ENCODE data around the gene GTF2A2. TPM values are rescaled to one million over a fixed set of nuclear protein-coding genes. Genes with fewer than 3 reads are reported as not detected.
"Not testable (repeated sequence)": the region's sequence is repeated elsewhere in the genome, so short reads cannot be mapped to it uniquely, and the experiment has no call there.

Gene GTF2A2
- total RNA-seq, 2 experiments from 2014 or later = 123 to 127 TPM

DNA sequence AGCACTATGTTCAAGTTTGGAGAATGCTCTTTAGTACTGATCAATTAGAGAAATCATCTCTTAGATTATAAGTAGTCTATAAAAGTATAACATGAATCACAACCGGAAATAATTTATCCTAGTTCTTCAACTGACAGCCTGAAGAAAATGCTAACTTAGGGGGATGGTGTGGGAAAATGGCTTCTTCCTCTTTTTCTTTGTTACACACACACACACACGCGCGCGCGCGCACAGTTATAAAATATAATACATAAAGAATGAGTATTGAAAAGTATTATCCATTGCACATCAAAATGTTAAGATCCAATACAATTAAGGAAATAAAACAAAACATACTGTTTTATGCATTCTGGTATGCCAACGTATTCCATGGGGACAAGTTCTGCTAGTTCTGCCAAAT, 11.2 kb upstream of the GTF2A2 start:
- ATAC-seq (no peak), DNase-seq (no peak)
- no peak overlapping the region for H3K27ac Mint-ChIP-seq
- no peak overlapping the region for H3K4me3 Mint-ChIP-seq
- H3K27me3 Mint-ChIP-seq (ENCODE audit: low read depth) = no peaks in the 10 kb centered on the region
- H3K9me3 Mint-ChIP-seq (ENCODE audit: insufficient read depth) = no peaks in the 10 kb centered on the region
- peaks cover 50% of the 10 kb centered on the region for H3K36me3 Mint-ChIP-seq (ENCODE audit: low read depth)
- H3K4me1 Mint-ChIP-seq (ENCODE audit: low read depth) = peaks cover 8% of the 10 kb centered on the region
- POLR2A ChIA-PET = no interaction called here
- CTCF ChIA-PET = no interaction called here

DNA sequence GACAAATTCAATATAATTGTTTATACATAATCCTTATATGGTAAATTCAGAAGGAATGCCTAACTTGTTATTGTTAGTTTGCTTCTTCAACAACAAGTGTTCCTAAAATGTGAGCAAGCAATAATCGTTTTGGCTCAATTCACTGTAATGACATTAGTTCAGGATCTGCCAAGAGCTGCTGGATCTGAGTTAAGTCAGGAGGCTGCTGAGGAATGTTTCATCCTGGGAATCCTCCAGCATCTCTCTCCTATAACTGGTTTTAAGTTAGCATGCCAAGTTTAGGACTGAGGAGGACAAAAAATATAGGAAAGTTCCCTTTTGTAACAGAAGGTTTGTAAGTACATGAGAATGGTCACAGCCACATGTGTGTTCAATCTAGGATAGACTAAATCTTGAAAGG, 4.9 kb upstream of the GTF2A2 start:
- DNase-seq (no peak), ATAC-seq (no peak)
- H3K4me3 Mint-ChIP-seq = no peak overlapping the region
- peaks cover 6% of the 10 kb centered on the region for H3K4me1 Mint-ChIP-seq (ENCODE audit: low read depth)
- CTCF ChIA-PET = interaction anchor here (0.9 to 1.4 kb wide), 2 partner anchors 133 to 134 kb away, joined by 3 to 4 read pairs; no protein-coding TSS in a partner anchor
- peaks cover 43% of the 10 kb centered on the region for H3K36me3 Mint-ChIP-seq (ENCODE audit: low read depth)
- H3K27me3 Mint-ChIP-seq (ENCODE audit: low read depth) = no peaks in the 10 kb centered on the region
- no peak overlapping the region for H3K27ac Mint-ChIP-seq
- H3K9me3 Mint-ChIP-seq (ENCODE audit: insufficient read depth) = no peaks in the 10 kb centered on the region
- POLR2A ChIA-PET = interaction anchor here (1.3 kb wide), 1 partner anchor 27 kb away, joined by 6 read pairs; the partner anchor contains the start of gene BNIP2

DNA sequence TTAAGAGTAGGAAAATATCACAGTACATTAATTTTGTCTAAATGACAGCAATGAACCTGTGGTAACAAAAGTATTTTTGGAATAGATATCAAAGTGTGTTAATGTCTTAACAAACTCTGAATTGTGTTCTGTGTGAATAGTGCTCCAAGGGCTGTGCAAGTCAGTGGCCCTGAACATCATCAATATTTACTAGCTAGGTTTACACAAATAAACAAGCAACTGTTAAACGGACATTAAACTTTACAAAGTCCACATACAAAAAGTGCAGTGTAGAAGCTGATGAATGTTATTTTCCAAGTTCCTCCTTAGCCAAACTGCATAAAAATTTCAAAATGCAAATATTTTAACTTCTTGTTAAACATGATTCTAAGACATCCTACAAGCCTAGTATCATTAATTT, 2.1 kb upstream of the GTF2A2 start:
- no peaks in the 10 kb centered on the region for H3K27me3 Mint-ChIP-seq (ENCODE audit: low read depth)
- peaks cover 6% of the 10 kb centered on the region for H3K4me1 Mint-ChIP-seq (ENCODE audit: low read depth)
- no peak overlapping the region for H3K27ac Mint-ChIP-seq
- ATAC-seq = no peak
- ChIA-PET CTCF (no interaction called here), POLR2A (no interaction called here)
- no peaks in the 10 kb centered on the region for H3K9me3 Mint-ChIP-seq (ENCODE audit: insufficient read depth)
- H3K36me3 Mint-ChIP-seq (ENCODE audit: low read depth) = peaks cover 43% of the 10 kb centered on the region
- H3K4me3 Mint-ChIP-seq = no peak overlapping the region
- no peak for DNase-seq

DNA sequence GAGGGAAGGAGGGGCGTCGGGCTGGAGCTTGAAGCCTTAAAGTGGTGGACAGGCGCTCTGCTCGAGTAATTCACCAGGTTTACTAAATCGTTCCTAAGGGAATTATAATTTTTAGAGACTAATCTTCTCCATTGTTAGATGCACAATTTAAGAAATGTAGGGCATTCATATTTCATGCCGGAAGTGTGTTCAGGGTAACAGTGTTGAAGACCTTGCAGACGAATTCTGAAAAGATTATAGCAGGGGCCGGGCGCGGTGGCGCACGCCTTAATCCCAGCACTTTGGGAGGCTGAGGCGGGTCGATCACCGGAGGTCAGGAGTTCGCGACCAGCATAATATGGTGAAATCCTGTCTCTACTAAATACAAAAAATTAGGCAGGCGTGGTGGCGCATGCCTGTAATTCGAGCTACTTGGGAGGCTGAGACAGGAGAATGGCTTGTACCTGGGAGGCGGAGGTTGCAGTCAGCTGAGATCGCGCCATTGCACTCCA, 365 bp upstream of the GTF2A2 start:
- ChIA-PET POLR2A (interaction anchor here (0.6 to 2.5 kb wide), 7 partner anchors 9 to 1845 kb away, joined by 3 to 33 read pairs (median 3); partner anchors contain the start of gene BNIP2), CTCF (interaction anchor here (1.3 to 1.6 kb wide), 4 partner anchors 13 to 125 kb away, joined by 4 to 9 read pairs (median 4); partner anchors contain the start of gene BNIP2)
- ATAC-seq (peak; percentile 17), DNase-seq (no peak)
- Mint-ChIP-seq H3K27me3 (ENCODE audit: low read depth) (no peaks in the 10 kb centered on the region), H3K27ac (peak overlapping the region; percentile 85), H3K36me3 (ENCODE audit: low read depth) (peaks cover 36% of the 10 kb centered on the region), H3K9me3 (ENCODE audit: insufficient read depth) (no peaks in the 10 kb centered on the region), H3K4me1 (ENCODE audit: low read depth) (peaks cover 9% of the 10 kb centered on the region), H3K4me3 (no peak overlapping the region)

DNA sequence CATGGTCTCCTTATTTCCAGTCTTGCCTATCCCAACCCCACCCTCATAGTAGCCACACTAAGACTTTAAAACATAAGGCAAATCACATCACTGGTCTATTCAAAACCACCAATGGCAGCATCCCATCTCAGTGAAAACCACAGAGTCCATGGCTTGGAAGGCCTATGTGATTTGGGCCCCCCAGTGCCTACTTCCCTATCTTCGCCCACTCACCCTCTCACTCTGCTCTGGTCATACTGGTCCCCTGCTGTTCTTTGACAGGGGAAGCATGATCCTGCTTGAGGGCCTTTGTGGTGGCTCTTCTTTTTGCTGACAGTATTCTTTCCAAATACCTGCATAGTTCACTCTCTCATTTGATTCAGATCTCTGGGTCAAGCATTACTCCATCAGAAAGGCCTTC, 3.3 kb downstream of the GTF2A2 start:
- Mint-ChIP-seq H3K4me3 (no peak overlapping the region), H3K36me3 (ENCODE audit: low read depth) (peaks cover 31% of the 10 kb centered on the region), H3K27ac (no peak overlapping the region), H3K9me3 (ENCODE audit: insufficient read depth) (no peaks in the 10 kb centered on the region), H3K27me3 (ENCODE audit: low read depth) (no peaks in the 10 kb centered on the region), H3K4me1 (ENCODE audit: low read depth) (peaks cover 9% of the 10 kb centered on the region)
- ATAC-seq (no peak), DNase-seq (no peak)
- CTCF ChIA-PET = interaction anchor here (1.5 kb wide), 1 partner anchor 17 kb away, joined by 3 read pairs; no protein-coding TSS in a partner anchor
- POLR2A ChIA-PET = interaction anchor here (1.0 to 1.4 kb wide), 2 partner anchors 10 to 33 kb away, joined by 3 to 4 read pairs; no protein-coding TSS in a partner anchor

DNA sequence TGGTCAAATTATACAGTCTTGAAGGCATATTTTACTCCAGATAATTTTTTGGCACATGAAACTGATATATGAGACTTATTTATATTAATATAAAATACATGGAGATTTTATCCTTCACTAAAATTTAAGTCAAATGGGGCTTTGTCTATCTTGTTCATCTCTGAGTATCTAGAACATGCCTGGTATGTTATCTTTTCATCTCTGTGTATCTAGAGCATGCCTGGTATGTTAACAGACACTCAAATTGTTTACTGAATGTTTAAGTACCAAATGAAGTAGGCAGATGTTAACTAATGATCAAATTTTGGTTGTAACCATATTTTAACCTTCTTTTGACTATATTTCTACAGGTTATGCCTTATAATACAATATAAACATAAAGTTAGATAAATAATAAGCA, 7.7 kb downstream of the GTF2A2 start:
- Mint-ChIP-seq H3K36me3 (ENCODE audit: low read depth) (peaks cover 32% of the 10 kb centered on the region), H3K27ac (no peak overlapping the region), H3K9me3 (ENCODE audit: insufficient read depth) (no peaks in the 10 kb centered on the region), H3K27me3 (ENCODE audit: low read depth) (no peaks in the 10 kb centered on the region), H3K4me1 (ENCODE audit: low read depth) (peaks cover 2% of the 10 kb centered on the region), H3K4me3 (no peak overlapping the region)
- ATAC-seq (no peak), DNase-seq (no peak)
- ChIA-PET POLR2A (interaction anchor here (1.4 kb wide), 1 partner anchor 8 kb away, joined by 3 read pairs; the partner anchor contains the start of gene GTF2A2), CTCF (no interaction called here)

DNA sequence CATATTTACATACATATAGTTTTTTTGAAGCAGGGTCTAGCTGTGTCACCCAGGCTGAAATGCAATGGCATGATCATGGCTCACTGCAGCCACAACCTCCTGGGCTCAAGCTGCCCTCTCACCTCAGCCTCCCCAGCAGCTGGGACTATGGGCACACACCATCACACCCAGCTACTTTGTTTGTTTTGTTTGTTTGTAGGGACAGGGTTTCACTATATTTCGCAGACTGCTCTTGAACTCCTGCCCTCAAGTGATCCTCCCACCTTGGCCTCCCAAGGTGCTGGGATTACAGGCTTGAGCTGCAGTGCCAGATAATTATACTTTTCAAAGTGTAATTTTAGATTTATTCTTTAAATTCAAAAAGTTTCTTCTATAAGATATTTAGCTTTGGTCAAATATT, 10.2 kb downstream of the GTF2A2 start:
- Mint-ChIP-seq H3K27ac (no peak overlapping the region), H3K4me1 (ENCODE audit: low read depth) (no peaks in the 10 kb centered on the region), H3K36me3 (ENCODE audit: low read depth) (peaks cover 38% of the 10 kb centered on the region), H3K4me3 (no peak overlapping the region), H3K27me3 (ENCODE audit: low read depth) (no peaks in the 10 kb centered on the region), H3K9me3 (ENCODE audit: insufficient read depth) (no peaks in the 10 kb centered on the region)
- CTCF ChIA-PET = interaction anchor here (0.9 kb wide), 1 partner anchor 17 kb away, joined by 3 read pairs; no protein-coding TSS in a partner anchor
- no peak for ATAC-seq
- POLR2A ChIA-PET = interaction anchor here (1.3 kb wide), 1 partner anchor 11 kb away, joined by 5 read pairs; the partner anchor contains the start of gene GTF2A2
- no peak for DNase-seq

DNA sequence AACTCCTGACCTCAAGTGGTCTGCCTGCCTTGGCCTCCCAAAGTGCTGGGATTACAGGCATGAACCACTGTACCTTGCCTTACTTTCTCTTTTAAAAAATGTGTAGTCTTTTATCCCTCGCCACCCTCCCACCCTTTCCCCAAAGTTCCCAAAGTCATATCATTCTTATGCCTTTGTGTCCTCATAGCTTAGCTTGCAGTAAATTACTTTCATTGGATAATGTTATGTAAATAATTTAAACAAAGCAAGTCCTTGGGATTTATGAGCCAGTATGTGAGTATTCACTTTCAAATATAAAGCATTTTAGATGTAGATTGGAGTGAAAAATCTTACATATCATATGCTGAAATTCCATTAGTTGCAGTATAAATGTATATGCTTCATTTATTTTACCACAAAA, 11.0 kb downstream of the GTF2A2 start:
- POLR2A ChIA-PET = interaction anchor here (1.3 kb wide), 1 partner anchor 11 kb away, joined by 5 read pairs; the partner anchor contains the start of gene GTF2A2
- DNase-seq = no peak
- no peak for ATAC-seq
- no peak overlapping the region for H3K4me3 Mint-ChIP-seq
- no peaks in the 10 kb centered on the region for H3K27me3 Mint-ChIP-seq (ENCODE audit: low read depth)
- no peaks in the 10 kb centered on the region for H3K4me1 Mint-ChIP-seq (ENCODE audit: low read depth)
- H3K27ac Mint-ChIP-seq = no peak overlapping the region
- CTCF ChIA-PET = interaction anchor here (0.9 to 1.9 kb wide), 3 partner anchors 16 to 117 kb away, joined by 3 to 4 read pairs (median 3); no protein-coding TSS in a partner anchor
- no peaks in the 10 kb centered on the region for H3K9me3 Mint-ChIP-seq (ENCODE audit: insufficient read depth)
- peaks cover 37% of the 10 kb centered on the region for H3K36me3 Mint-ChIP-seq (ENCODE audit: low read depth)

DNA sequence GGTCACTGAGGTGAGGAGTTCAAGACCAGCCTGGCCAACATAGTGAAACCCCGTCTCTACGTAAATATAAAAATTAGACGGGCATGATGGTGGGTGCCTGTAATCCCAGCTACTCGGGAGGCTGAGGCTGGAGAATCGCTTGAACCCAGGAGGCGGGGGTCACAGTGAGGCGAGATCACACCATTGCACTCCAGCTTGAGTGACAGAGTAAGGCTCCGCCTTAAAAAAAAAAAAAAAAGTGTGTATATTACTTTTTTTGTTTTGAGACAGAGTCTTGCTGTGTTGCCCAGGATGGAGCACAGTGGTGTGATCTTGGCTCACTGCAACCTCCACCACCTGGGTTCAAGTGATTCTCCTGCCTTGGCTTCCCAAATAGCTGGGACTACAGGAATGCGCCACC, 11.5 kb downstream of the GTF2A2 start:
- ATAC-seq; H3K4me1 Mint-ChIP-seq (ENCODE audit: low read depth); H3K27ac Mint-ChIP-seq; H3K9me3 Mint-ChIP-seq (ENCODE audit: insufficient read depth); H3K4me3 Mint-ChIP-seq; POLR2A ChIA-PET; H3K27me3 Mint-ChIP-seq (ENCODE audit: low read depth); DNase-seq: not testable (repeated sequence)
- H3K36me3 Mint-ChIP-seq (ENCODE audit: low read depth) = peaks cover 38% of the 10 kb centered on the region
- CTCF ChIA-PET = interaction anchor here (0.9 to 1.9 kb wide), 2 partner anchors 113 to 117 kb away, joined by 3 to 4 read pairs; no protein-coding TSS in a partner anchor

DNA sequence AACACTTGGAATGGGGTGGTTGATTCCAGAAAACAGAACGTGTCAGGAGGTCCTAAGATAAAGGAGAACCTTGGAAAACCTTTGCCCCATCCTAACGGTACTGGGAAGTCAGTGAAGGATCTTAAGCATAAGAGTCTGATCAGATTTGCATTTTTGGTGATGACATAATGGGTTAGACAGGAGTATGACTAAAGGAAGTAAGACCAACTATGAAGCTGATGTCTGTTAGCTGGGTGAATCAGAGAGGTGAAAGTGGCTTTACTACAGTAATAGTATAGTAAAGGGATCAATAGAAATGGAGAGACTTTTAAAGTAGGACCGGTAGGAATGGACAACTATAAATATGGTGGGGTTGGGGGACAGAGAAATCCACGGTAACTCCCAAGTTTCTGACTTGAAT, 12.6 kb downstream of the GTF2A2 start:
- Mint-ChIP-seq H3K27ac (peak overlapping the region; percentile 2), H3K9me3 (ENCODE audit: insufficient read depth) (no peaks in the 10 kb centered on the region), H3K36me3 (ENCODE audit: low read depth) (peaks cover 35% of the 10 kb centered on the region), H3K27me3 (ENCODE audit: low read depth) (no peaks in the 10 kb centered on the region), H3K4me1 (ENCODE audit: low read depth) (no peaks in the 10 kb centered on the region), H3K4me3 (no peak overlapping the region)
- DNase-seq (no peak), ATAC-seq (no peak)
- POLR2A ChIA-PET = interaction anchor here (1.0 kb wide), 1 partner anchor 8 kb away, joined by 4 read pairs; no protein-coding TSS in a partner anchor
- CTCF ChIA-PET = interaction anchor here (1.2 to 1.9 kb wide), 4 partner anchors 33 to 116 kb away, joined by 4 to 5 read pairs (median 4); partner anchors contain the start of gene GCNT3

DNA sequence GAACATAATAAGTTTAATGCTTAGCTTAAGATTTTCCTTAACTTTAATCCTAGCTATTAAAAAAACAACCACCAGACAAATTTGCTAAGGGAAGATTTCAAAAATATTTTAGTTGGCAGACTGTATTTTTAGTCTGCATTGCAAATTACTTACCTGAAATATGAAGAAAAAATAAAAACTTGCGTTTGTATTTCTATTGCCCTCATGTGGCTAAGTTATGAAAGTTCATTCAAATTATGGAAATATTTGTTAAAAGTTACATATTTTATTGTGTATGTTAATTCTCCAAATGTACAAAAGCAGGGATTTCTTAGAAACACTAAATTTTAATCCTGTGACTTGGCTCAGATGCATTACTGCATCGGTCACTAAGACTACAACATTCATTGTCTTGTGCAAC, 15.0 kb downstream of the GTF2A2 start:
- H3K9me3 Mint-ChIP-seq (ENCODE audit: insufficient read depth) = no peaks in the 10 kb centered on the region
- H3K36me3 Mint-ChIP-seq (ENCODE audit: low read depth) = peaks cover 44% of the 10 kb centered on the region
- ChIA-PET POLR2A (no interaction called here), CTCF (interaction anchor here (0.7 to 2.4 kb wide), 8 partner anchors 10 to 476 kb away, joined by 3 to 22 read pairs (median 4); no protein-coding TSS in a partner anchor)
- H3K4me3 Mint-ChIP-seq = no peak overlapping the region
- no peak for ATAC-seq
- H3K27ac Mint-ChIP-seq = no peak overlapping the region
- no peak for DNase-seq
- H3K27me3 Mint-ChIP-seq (ENCODE audit: low read depth) = no peaks in the 10 kb centered on the region
- no peaks in the 10 kb centered on the region for H3K4me1 Mint-ChIP-seq (ENCODE audit: low read depth)

DNA sequence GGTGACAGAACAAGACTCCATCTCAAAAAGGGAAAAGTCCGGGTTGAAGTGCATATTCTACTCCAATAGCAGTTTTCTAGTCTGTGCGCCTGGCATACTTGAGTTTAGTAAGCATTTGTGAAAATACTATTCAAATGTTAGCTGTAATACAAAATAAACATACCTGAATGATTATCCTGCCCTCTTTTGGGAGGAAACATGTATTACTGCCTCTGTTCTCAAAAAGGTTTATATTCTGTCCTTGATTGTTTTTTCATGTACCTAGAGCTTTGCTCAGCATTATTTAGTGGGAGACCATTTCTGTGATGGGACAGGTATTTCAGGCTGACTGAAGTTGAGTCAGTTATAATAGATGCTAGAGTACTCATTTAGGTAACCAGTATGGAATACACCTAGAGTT, 19.8 kb downstream of the GTF2A2 start:
- DNase-seq; H3K9me3 Mint-ChIP-seq (ENCODE audit: insufficient read depth); H3K27me3 Mint-ChIP-seq (ENCODE audit: low read depth); H3K27ac Mint-ChIP-seq; H3K4me3 Mint-ChIP-seq; ATAC-seq; H3K4me1 Mint-ChIP-seq (ENCODE audit: low read depth); POLR2A ChIA-PET: not testable (repeated sequence)
- peaks cover 32% of the 10 kb centered on the region for H3K36me3 Mint-ChIP-seq (ENCODE audit: low read depth)
- CTCF ChIA-PET = interaction anchor here (0.6 to 1.5 kb wide), 5 partner anchors 17 to 519 kb away, joined by 3 to 9 read pairs (median 3); no protein-coding TSS in a partner anchor
